IMR-90 (cell line): ENCODE data around the gene BET1. TPM values are rescaled to one million over a fixed set of nuclear protein-coding genes. Genes with fewer than 3 reads are reported as not detected.

Source experiments
- ATAC-seq: fragments of 200-7000 bp; cut with Tn5 transposase; 2 replicates; pipeline ENCODE4 v1.9.1; 2020; ENCODE audit warnings: low read depth, mild to moderate bottlenecking, moderate library complexity
- BruUV-seq: library from RNA; stranded (reverse); fragments of 400-500 nt; replicated peaks from 2 replicates; lab custom pipeline; 2021; lab: Mats Ljungman, UMichigan
- CTCF ChIA-PET: fragments of 300-600 bp; formaldehyde crosslinking; extraction: SDS; loops from one replicate; lab custom pipeline; 2021; ENCODE audit warnings: antibody characterized with exemption; lab: Yijun Ruan, JAX
- POLR2A ChIA-PET: fragments of 300-600 bp; sonication (Branson Sonifier 250); formaldehyde crosslinking; loops from one replicate; lab custom pipeline; 2022; ENCODE audit warnings: antibody characterized with exemption; ENCODE audit not compliant: unreplicated experiment; lab: Charles Lee
- DNase-seq: peaks from one replicate; pipeline ENCODE4 v3.0.0; 2013
- H2AFZ ChIP-seq: replicated peaks from 2 replicates; pipeline ENCODE3; 2013; ENCODE audit warnings: low read length, mild to moderate bottlenecking; ENCODE audit not compliant: poor library complexity
- H2AK5ac ChIP-seq: 2 replicates; pipeline ENCODE4 v1.6.1; 2013; ENCODE audit warnings: low read depth, low read length, inconsistent platforms
- H2AK9ac ChIP-seq: replicated peaks from 2 replicates; pipeline ENCODE3; 2013; ENCODE audit warnings: mild to moderate bottlenecking, low read depth, low read length, moderate library complexity; ENCODE audit not compliant: poor library complexity
- H2BK120ac ChIP-seq: 2 replicates; pipeline ENCODE4 v1.6.1; 2013; ENCODE audit warnings: low read depth, low read length, inconsistent platforms
- H2BK15ac ChIP-seq: 3 replicates; pipeline ENCODE4 v1.6.1; 2013; ENCODE audit warnings: low read depth, low read length, inconsistent platforms
- H2BK20ac ChIP-seq: 2 replicates; pipeline ENCODE4 v1.6.1; 2013; ENCODE audit warnings: low read depth, mild to moderate bottlenecking, inconsistent platforms, low read length, moderate library complexity
- H2BK5ac ChIP-seq: 2 replicates; pipeline ENCODE4 v1.6.1; 2013; ENCODE audit warnings: mild to moderate bottlenecking, low read depth, low read length, inconsistent platforms; ENCODE audit not compliant: poor library complexity, severe bottlenecking
- H3K14ac ChIP-seq: replicated peaks from 2 replicates; pipeline ENCODE4 v1.6.1; 2013; ENCODE audit warnings: low read depth, low read length, inconsistent platforms
- H3K18ac ChIP-seq: 2 replicates; pipeline ENCODE4 v1.6.1; 2013; ENCODE audit warnings: low read depth, low read length, control low read depth
- H3K23ac ChIP-seq: 2 replicates; pipeline ENCODE4 v1.6.1; 2013; ENCODE audit warnings: low read depth, low read length, inconsistent platforms
- H3K27ac ChIP-seq: 2 replicates; pipeline ENCODE4 v1.5.1; 2013; ENCODE audit warnings: mild to moderate bottlenecking, control low read depth, low read length; ENCODE audit not compliant: insufficient read depth
- H3K27me3 ChIP-seq: 2 replicates; pipeline ENCODE4 v1.6.1; 2013; ENCODE audit warnings: low read length; ENCODE audit not compliant: control insufficient read depth, insufficient read depth
- H3K36me3 ChIP-seq: 2 replicates; pipeline ENCODE4 v1.6.1; 2013; ENCODE audit warnings: low read length, mixed read lengths; ENCODE audit not compliant: control insufficient read depth, insufficient read depth
- H3K4ac ChIP-seq: 2 replicates; pipeline ENCODE4 v1.6.1; 2013; ENCODE audit warnings: low read depth, low read length, inconsistent platforms
- H3K4me1 ChIP-seq: 2 replicates; pipeline ENCODE4 v1.6.1; 2013; ENCODE audit warnings: low read length, mixed read lengths; ENCODE audit not compliant: control insufficient read depth, insufficient read depth
- H3K4me2 ChIP-seq: 2 replicates; pipeline ENCODE4 v1.6.1; 2013; ENCODE audit warnings: low read depth, mild to moderate bottlenecking, control low read depth, low read length, moderate library complexity
- H3K4me3 ChIP-seq: 2 replicates; pipeline ENCODE4 v1.5.1; 2013; ENCODE audit warnings: low read depth, mild to moderate bottlenecking, control low read depth, low read length, moderate library complexity; ENCODE audit not compliant: insufficient read depth
- H3K56ac ChIP-seq: 2 replicates; pipeline ENCODE4 v1.6.1; 2013; ENCODE audit warnings: low read length, inconsistent platforms; ENCODE audit not compliant: insufficient read depth; ENCODE audit errors: extremely low read depth
- H3K79me1 ChIP-seq, 2 experiments: 2 replicates each; pipeline ENCODE4 v1.6.1; 2013; ENCODE audit warnings: low read length in 2 of 2, inconsistent platforms in 1 of 2, low read depth in 1 of 2
- H3K9ac ChIP-seq: 2 replicates; pipeline ENCODE4 v1.6.1; 2013; ENCODE audit warnings: low read depth, low read length, control low read depth
- H3K9me1 ChIP-seq: 2 replicates; pipeline ENCODE4 v1.6.1; 2013; ENCODE audit warnings: low read length, inconsistent platforms; ENCODE audit not compliant: insufficient read depth
- H3K9me3 ChIP-seq: 2 replicates; pipeline ENCODE4 v1.6.1; 2013; ENCODE audit warnings: low read length; ENCODE audit not compliant: control insufficient read depth, insufficient read depth
- H4K20me1 ChIP-seq: 2 replicates; pipeline ENCODE4 v1.6.1; 2013; ENCODE audit warnings: low read length, inconsistent platforms; ENCODE audit not compliant: insufficient read depth
- H4K5ac ChIP-seq: 2 replicates; pipeline ENCODE4 v1.6.1; 2013; ENCODE audit warnings: mild to moderate bottlenecking, low read depth, low read length, control low read depth
- H4K8ac ChIP-seq, 2 experiments: 2 replicates each; pipeline ENCODE4 v1.6.1; 2013; ENCODE audit warnings: low read depth in 2 of 2, low read length in 2 of 2, control low read depth in 1 of 2, inconsistent platforms in 1 of 2
- H4K91ac ChIP-seq: 2 replicates; pipeline ENCODE4 v1.6.1; 2013; ENCODE audit warnings: low read depth, low read length, inconsistent platforms; ENCODE audit not compliant: insufficient read depth
- RAD21 ChIP-seq: IDR thresholded peaks from 2 replicates; pipeline ENCODE4 v1.6.1; 2012; ENCODE audit warnings: low read length, improper control_type of control experiment
- dilution Hi-C: fragments of 300-500 bp; cut with HindIII; formaldehyde crosslinking; loops from one replicate; pipeline ENCODE4 v1.14.3; 2018; ENCODE audit warnings: low sequenced_read_pairs; ENCODE audit not compliant: unreplicated experiment
- in situ Hi-C: fragments of 300-500 bp; cut with MboI; formaldehyde crosslinking; loops from 3 replicates; pipeline ENCODE4 v1.14.3; 2019; ENCODE audit warnings: low sequenced_read_pairs, inconsistent platforms, mixed read lengths
- intact Hi-C: fragments of 100-400 bp; cut with micrococcal nuclease; formaldehyde crosslinking; loops from 2 replicates; pipeline ENCODE4 v1.10.0; 2022
- polyA plus RNA-seq, 3 experiments: library from polyadenylated mRNA; depleted of rRNA; stranded (reverse); fragments of >200 nt; gene quantifications; 2 replicates each; pipeline ENCODE4 v1.2.3, GENCODE V29; 2012; ENCODE audit warnings: low replicate concordance in 1 of 3
- total RNA-seq: library from RNA; depleted of rRNA; stranded (reverse); fragments of >200 nt; gene quantifications from 2 replicates; pipeline ENCODE4 v1.2.3, GENCODE V29; 2012

The BET1 gene
- total and polyA plus RNA-seq, 2 of the 4 experiments (the other 2 are of a cell fraction) = 9.9 to 33.2 TPM

DNA sequence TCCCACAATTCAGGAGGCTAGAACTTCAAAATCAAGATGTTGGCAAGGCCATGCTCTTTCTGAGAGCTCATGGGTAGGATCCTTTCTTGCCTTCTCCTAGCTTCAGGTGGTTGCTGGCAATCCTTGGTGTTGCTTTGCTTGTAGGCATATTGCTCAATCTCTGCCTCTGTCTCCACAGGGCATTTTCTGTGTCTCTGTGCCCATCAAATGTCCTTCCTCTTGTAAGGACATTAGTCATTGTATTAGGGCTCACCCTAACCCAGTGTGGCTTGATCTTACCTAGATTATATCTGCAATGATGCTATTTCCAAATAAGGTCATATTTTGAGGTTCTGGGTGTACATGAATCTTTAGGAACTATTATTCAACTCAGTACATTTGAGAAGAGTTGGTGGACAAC is 20.1 kb downstream of the BET1 start:
- ChIA-PET POLR2A (no interaction called here), CTCF (no interaction called here)
- no peak overlapping the region for H2BK5ac ChIP-seq
- in situ Hi-C loops = no loop called here
- H3K4me3 ChIP-seq = no peak overlapping the region
- H2AK9ac ChIP-seq = no peak overlapping the region
- no peak for DNase-seq
- H3K56ac ChIP-seq = no peak overlapping the region
- no peak overlapping the region for H4K8ac ChIP-seq
- H2BK20ac ChIP-seq = no peak overlapping the region
- no peaks in the 10 kb centered on the region for H3K9me3 ChIP-seq
- H2AK5ac ChIP-seq = no peak overlapping the region
- H3K27ac ChIP-seq = no peak overlapping the region
- no peak overlapping the region for H2BK15ac ChIP-seq
- TF ChIP-seq RAD21 = no peak
- H3K9ac ChIP-seq = no peak overlapping the region
- no peak overlapping the region for H3K23ac ChIP-seq
- no peak for ATAC-seq
- H3K18ac ChIP-seq = no peak overlapping the region
- dilution Hi-C loops = no loop called here
- H4K5ac ChIP-seq = no peak overlapping the region
- no peaks in the 10 kb centered on the region for H3K27me3 ChIP-seq
- H3K14ac ChIP-seq = no peak overlapping the region
- H3K4me2 ChIP-seq = no peak overlapping the region
- 0 out of 2 replicates have a peak, but pooled peaks cover 2% of the 10 kb centered on the region for H3K9me1 ChIP-seq
- H2AFZ ChIP-seq = no peak overlapping the region
- peaks cover 4% of the 10 kb centered on the region; the same call in 1 of the 2 replicates for H3K4me1 ChIP-seq
- no peaks in the 10 kb centered on the region for H4K20me1 ChIP-seq
- H3K79me1 ChIP-seq = no peaks in the 10 kb centered on the region
- H2BK120ac ChIP-seq = no peak overlapping the region
- intact Hi-C loops = loop anchor here (10.0 kb wide), 1 partner anchor 179 kb away; no protein-coding TSS in a partner anchor
- no peak overlapping the region for H4K91ac ChIP-seq
- BruUV-seq = no TSS peak
- no peak overlapping the region for H3K4ac ChIP-seq
- H3K36me3 ChIP-seq = no peaks in the 10 kb centered on the region; the same call in 1 of the 2 replicates
